ENCODE measurements around the gene SSC5D.
"Not testable (repeated sequence)": the region's sequence is repeated elsewhere in the genome, so short reads cannot be mapped to it uniquely, and the experiment has no call there.

SSC5D gene

DNA sequence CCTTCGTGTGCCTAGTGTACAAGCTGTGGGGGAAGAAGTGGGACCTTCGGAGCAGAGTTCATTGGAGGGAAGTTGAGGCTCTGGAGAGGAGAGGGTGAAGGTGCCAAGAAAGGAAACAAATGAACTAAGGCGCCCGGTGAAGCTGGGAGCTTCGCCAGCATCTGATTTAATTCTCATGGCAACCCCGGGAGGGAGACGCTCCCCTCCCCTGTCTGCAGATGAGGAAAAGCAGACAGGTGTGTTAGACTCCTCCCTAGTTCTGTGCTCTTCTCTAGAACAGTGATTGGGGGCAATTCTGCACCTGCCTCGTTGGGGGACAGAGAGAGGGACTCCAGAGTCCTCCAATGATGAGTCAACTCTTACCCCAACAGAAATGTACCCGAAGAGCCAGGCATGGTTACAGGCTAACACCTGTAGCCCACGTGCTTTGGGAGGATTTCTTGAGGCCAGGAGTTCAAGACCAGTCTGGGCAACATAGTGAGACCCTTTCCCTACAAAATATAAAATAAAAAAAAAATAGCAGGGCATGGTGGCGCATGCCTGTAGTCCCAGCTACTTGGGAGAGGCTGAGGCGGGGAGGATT is 4.2 kb downstream of the SSC5D start:
- no peak for FAIRE-seq
- no peak for DNase-seq (ENCODE audit: insufficient read length, low spot score)
- TF ChIP-seq POLR2A (IDR thresholded peaks at IDR 0.05; ENCODE audit: low read depth, low read length) = no peak

DNA sequence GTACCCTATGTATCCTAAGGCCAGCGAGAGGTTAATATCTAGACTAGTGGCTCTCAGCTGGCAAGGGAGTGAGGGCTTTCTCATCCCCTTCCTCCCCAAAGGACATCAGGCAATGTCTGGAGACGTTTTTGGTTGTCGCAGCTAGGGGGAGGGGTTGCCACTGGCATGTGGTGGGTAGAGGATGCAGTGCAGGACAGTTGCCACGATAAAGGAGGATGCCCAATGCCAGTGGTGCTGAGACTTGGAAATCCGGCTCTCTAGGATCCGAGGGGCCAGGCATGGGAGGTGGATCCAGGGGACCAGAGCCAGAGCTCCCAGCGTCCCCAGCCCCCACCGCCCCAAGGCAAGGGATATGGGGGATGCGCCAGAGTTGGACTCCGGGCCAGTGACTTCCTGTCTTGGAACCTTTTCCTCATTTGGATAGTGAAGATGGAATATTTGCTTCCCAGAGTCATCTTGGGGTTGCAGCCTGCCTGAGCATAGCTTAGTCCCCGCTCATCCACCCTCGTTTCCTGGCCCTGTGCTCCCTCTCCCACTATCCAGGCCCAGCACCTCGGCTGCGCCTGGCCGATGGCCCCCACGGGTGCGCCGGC is 4.9 kb downstream of the SSC5D start:
- no peak for TF ChIP-seq POLR2A (IDR thresholded peaks at IDR 0.05; ENCODE audit: low read depth, low read length)
- no peak for FAIRE-seq
- no peak for DNase-seq (ENCODE audit: insufficient read length, low spot score)

DNA sequence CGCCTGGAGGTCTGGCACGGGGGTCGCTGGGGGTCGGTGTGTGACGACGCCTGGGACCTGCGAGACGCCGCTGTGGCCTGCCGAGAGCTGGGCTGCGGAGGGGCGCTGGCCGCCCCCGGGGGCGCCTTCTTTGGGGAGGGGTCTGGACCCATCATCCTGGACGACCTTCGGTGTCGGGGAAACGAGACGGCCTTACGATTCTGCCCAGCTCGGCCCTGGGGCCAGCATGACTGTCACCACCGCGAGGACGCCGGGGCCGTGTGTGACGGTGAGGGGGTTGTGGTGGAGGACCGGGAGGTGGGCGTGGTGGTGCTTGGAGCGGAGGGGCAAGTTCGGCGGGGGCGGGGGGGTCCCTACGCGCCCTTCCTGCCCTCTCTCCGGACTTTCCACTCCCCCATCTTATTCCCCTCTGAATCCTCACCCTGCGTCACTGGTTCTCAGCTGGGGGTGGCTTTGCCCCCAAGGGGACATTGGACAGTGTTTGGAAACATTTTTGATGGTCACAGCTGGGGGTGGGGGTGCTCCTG is 5.5 kb downstream of the SSC5D start:
- no peak for TF ChIP-seq POLR2A (IDR thresholded peaks at IDR 0.05; ENCODE audit: low read depth, low read length)
- DNase-seq (ENCODE audit: insufficient read length, low spot score) = no peak
- FAIRE-seq = no peak

DNA sequence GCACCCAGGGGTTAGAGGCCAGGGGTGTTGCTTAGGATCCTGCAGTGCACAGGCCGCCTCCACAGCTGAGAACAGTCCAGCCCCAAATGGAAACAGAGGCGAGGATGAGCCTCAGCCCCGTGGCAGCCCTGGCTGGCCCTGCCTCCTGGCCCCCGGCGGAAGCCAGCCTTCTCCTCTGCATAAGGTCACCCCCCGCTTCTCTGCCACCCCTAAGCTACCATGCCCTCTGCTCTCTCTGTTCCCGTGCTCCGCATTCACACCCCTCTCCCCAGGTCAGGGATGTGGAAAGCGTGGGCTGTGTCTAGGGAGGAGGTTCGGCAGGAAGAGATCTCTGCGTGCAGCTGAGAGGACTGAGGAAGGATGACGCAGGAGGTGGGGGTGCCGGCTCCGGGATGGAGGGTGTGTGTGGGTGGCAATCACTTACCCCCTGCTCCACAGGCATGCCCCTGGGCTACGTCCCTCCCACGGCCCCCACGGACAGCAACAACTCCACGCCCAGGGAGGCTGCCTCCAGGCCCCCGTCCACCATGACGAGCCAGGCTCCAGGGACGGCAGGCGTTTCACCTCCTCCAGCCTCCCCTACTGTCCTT is 6.0 kb downstream of the SSC5D start:
- DNase-seq (ENCODE audit: insufficient read length, low spot score) (no peak), FAIRE-seq (no peak)
- peak; percentile 50 for TF ChIP-seq POLR2A (IDR thresholded peaks at IDR 0.05; ENCODE audit: low read depth, low read length)

DNA sequence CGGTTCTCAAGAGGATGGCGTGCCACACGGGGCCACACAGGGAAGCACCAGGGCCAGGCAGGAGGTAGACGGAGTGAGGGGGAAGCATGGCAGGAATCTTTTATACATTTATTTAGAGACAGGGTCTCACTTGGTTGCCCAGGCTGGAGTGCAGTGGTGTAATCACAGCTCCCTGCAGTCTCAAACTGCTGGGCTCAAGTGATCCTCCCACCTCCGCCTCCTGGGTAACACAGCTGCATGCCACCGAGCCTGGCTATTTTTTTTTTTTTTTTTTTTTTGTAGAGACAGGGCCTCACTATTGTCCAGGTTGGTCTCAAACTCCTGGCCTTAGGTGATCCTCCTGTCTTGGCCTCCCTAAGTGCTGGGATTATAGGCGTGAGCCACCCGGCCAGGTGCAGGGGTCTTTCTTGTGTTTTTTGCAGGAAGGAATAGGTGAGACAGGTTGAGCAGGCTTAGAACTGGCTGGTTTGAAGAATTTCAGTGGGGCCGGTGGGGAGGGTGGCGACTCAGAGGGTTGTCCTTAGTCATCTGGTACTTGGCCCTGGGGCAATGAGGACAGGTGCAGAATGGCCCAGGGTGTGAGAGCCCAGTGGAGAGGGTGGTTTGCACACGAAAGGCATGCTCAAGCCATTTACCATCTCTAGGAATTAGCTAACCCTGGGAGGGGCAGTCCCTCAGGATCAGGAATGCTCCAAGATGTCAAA is 7.6 kb downstream of the SSC5D start:
- no peak for DNase-seq (ENCODE audit: insufficient read length, low spot score)
- no peak for FAIRE-seq
- TF ChIP-seq POLR2A (IDR thresholded peaks at IDR 0.05; ENCODE audit: low read depth, low read length) = no peak

DNA sequence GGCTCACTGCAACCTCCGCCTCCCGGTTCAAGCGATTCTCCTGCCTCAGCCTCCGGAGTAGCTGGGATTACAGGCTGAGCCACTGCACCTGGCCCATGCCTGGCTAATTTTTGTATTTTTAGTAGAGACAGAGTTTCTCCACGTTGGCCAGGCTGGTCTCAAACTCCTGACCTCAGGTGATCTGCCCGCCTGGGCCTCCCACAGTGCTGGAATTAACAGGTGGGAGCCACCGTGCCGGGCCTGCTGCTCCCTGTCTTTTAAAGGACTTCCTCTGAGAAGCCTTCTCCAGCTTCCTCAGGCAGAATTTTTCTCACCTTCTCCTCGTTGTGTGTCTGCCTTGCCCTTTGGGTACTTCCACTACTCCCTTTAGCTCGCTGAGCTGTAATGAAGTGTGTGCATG is 8.6 kb downstream of the SSC5D start:
- FAIRE-seq; DNase-seq (ENCODE audit: insufficient read length, low spot score): not testable (repeated sequence)

DNA sequence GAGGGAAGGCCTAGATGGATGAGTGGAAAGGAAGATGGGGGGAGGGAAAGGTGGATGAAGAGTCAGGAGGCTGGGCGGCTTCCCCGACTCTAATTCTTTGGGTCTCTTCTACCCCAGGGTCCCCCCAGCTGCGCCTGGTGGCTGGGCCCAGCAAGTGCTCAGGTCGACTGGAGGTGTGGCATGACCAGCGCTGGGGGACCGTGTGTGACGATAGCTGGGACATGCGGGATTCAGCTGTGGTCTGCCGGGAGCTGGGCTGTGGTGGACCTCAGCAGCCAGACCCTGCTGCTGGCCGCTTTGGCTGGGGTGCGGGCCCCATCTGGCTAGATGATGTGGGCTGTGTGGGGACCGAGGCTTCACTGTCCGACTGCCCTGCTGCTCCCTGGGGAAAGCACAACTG is 9.5 kb downstream of the SSC5D start:
- DNase-seq (ENCODE audit: insufficient read length, low spot score) = no peak
- no peak for FAIRE-seq
- TF ChIP-seq POLR2A (IDR thresholded peaks at IDR 0.05; ENCODE audit: low read depth, low read length) = no peak

DNA sequence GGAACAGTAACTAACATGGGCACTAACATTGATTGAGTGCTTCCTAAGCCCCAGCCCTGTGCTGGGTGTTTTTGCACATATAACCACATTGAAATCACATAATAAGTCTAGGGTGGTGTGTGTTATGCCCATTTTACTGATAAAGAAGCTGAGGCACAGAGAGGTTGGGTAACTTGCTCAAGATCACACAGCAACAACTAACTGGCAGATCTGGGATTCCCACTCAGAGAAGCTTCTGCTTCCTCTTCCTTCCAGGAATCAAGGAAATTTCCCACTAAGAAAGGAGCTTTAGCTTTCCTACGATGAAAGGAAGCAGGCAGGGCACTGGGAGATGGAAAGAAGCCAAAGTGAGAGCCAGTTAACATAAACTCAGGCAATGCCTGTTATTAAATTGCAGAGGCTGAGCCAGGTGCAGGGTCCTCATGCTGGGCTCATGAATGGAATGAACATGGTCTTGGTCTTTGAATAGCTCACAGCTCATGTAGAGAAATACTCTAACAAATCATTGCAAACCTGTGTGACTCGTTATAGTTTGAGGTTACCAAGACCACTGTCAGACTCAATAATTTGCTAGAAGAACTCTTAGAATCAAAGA is 10.1 kb downstream of the SSC5D start:
- FAIRE-seq (no peak), DNase-seq (ENCODE audit: insufficient read length, low spot score) (no peak)
- TF ChIP-seq POLR2A (IDR thresholded peaks at IDR 0.05; ENCODE audit: low read depth, low read length) = no peak

DNA sequence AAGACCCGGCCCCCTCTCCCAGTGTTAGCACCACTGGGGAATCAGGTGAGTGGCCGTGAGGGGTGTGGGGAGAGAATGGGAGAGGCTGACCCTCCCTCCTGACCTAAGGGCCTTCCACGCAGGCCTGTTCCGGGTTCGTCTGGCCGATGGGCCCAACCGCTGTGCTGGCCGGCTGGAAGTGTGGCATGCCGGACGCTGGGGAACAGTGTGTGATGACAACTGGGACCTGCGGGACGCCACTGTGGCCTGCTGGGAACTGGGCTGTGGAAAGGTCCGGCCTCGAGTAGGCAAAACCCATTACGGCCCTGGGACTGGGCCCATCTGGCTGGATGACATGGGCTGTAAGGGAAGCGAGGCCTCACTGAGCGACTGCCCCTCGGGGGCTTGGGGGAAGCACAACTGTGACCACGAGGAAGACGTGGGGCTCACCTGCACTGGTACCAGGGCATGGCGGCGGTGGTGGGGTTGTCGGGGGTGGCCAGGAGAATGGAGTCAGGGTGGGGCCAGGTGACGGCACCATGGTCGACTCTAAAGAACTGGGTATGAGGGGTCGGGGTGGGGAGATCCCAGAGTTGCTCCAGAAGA is 12.2 kb downstream of the SSC5D start:
- no peak for FAIRE-seq
- no peak for DNase-seq (ENCODE audit: insufficient read length, low spot score)
- TF ChIP-seq POLR2A (IDR thresholded peaks at IDR 0.05; ENCODE audit: low read depth, low read length) = no peak

DNA sequence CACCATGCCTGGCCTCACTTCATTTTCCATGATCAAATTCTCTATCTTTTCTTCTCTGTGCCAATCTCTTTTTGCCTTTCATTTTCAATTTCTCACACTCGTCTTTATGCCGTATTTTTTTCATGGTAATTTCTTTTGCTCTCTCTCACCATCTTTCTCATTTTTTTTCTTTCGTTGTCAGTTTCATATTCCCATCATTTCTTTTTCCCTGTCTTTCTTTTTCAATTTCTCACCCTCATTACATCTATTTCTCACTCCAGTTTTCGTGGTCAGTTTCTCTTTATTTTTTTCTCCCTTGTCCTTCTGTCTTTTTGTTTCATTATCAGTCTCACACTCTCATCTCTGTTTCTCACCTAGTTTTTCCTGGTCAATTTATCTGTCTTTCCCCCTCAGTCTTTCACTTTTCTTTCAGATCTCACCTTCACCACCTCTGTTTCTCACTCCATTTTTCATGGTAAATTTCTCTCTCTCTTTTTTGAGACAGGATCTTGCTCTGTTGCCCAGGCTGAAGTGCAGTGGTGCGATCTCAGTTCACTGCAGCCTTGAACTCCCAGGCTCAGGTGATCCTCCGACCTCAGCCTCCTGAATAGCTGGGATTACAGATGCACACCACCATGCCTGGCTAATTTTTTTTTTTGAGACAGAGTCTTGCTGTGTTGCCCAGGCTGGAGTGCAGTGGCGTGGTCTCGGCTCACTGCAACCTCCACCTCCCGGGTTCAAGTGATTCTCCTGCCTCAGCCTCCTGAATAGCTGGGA is 14.1 kb downstream of the SSC5D start:
- DNase-seq (ENCODE audit: insufficient read length, low spot score) = no peak
- no peak for FAIRE-seq
- no peak for TF ChIP-seq POLR2A (IDR thresholded peaks at IDR 0.05; ENCODE audit: low read depth, low read length)

DNA sequence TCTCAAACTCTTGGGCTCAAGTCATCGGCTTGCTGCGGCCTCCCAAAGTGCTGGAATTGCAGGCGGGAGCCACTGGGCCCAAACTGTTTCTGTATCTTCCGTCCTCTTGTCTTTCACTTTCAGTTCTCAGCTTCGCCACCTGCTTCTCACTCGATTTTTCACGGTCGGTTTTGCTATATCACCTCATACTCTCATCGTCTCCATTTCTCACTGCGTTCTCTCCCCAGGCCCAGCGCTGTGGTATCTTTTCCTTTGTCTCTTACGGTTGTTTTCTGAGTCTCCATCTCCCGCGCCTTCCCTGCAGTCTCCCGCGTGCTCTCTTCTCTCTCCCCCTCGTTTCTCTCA is 14.9 kb downstream of the SSC5D start:
- no peak for TF ChIP-seq POLR2A (IDR thresholded peaks at IDR 0.05; ENCODE audit: low read depth, low read length)
- DNase-seq (ENCODE audit: insufficient read length, low spot score) (no peak), FAIRE-seq (no peak)

- DNase-seq (ENCODE audit: insufficient read length, low spot score) = peak; percentile 100
- TF ChIP-seq POLR2A (IDR thresholded peaks at IDR 0.05; ENCODE audit: low read depth, low read length) = peak; percentile 38; the same call in 1 of the 2 replicates
- FAIRE-seq = no peak
These were observed 15.4 kb downstream of the SSC5D start for GRCh38 chr19:55503502-55504251.

DNA sequence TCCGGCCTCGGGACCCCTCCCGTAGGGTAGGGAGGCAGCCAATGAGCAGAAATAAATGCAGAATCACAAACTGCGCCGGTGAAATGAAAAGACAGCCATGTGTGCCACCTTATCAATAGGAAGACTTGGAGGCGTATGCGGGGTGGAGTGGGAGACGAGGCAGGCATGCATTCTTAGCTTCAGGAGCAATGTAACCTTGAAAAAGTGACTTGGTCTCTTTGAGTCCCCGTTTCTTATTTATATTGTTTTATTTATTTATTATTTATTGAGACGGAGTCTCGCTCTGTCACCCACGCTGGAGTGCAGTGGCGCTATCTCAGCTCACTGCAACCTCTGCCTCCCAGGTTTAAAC is 16.0 kb downstream of the SSC5D start:
- FAIRE-seq (no peak), DNase-seq (ENCODE audit: insufficient read length, low spot score) (no peak)
- TF ChIP-seq POLR2A (IDR thresholded peaks at IDR 0.05; ENCODE audit: low read depth, low read length) = no peak
